ENCODE measurements around the gene ANKRD53. TPM values are rescaled to one million over a fixed set of nuclear protein-coding genes. Genes with fewer than 3 reads are reported as not detected.

Gene ANKRD53
- total RNA-seq, 1 experiment from 2014 or later = 0.36 TPM

- Histone ChIP-seq H3K9me3 (replicated peaks) (no peaks in the 10 kb centered on the region), H3K27me3 (no peaks in the 10 kb centered on the region), H3K36me3 (no peaks in the 10 kb centered on the region), H3K4me3 (no peak overlapping the region), H3K4me1 (no peaks in the 10 kb centered on the region), H3K27ac (no peak overlapping the region)
- no peak for DNase-seq
Measured at GRCh38 chr2:70975237-70975636, 3.2 kb upstream of the ANKRD53 start.

GRCh38 chr2:70977605-70978205 is 725 bp upstream of the ANKRD53 start:
- Histone ChIP-seq H3K9me3 (replicated peaks) (no peaks in the 10 kb centered on the region), H3K27me3 (no peaks in the 10 kb centered on the region), H3K4me1 (no peaks in the 10 kb centered on the region), H3K27ac (no peak overlapping the region; the same call in 1 of the 2 replicates), H3K36me3 (no peaks in the 10 kb centered on the region), H3K4me3 (peak overlapping the region; percentile 61)
- DNase-seq = no peak

GRCh38 chr2:70979180-70979488 is 704 bp downstream of the ANKRD53 start:
- no peak for DNase-seq
- Histone ChIP-seq H3K36me3 (no peaks in the 10 kb centered on the region), H3K9me3 (replicated peaks) (no peaks in the 10 kb centered on the region), H3K27ac (no peak overlapping the region), H3K4me3 (no peak overlapping the region), H3K27me3 (no peaks in the 10 kb centered on the region), H3K4me1 (no peaks in the 10 kb centered on the region)

- Histone ChIP-seq H3K4me1 (no peaks in the 10 kb centered on the region), H3K36me3 (no peaks in the 10 kb centered on the region), H3K9me3 (replicated peaks) (no peaks in the 10 kb centered on the region), H3K27me3 (no peaks in the 10 kb centered on the region), H3K27ac (no peak overlapping the region), H3K4me3 (no peak overlapping the region)
- no peak for DNase-seq
Measured at GRCh38 chr2:70979626-70980025, 1.2 kb downstream of the ANKRD53 start.

- Histone ChIP-seq H3K9me3 (replicated peaks) (no peaks in the 10 kb centered on the region), H3K36me3 (peaks cover 4% of the 10 kb centered on the region), H3K4me1 (no peaks in the 10 kb centered on the region), H3K4me3 (no peak overlapping the region), H3K27me3 (no peaks in the 10 kb centered on the region), H3K27ac (no peak overlapping the region)
- DNase-seq = no peak
Measured at GRCh38 chr2:70981421-70981820, 3.0 kb downstream of the ANKRD53 start.

- no peak for DNase-seq
- no peak overlapping the region for H3K4me3 ChIP-seq
- no peaks in the 10 kb centered on the region for H3K4me1 ChIP-seq
- H3K27ac ChIP-seq = no peak overlapping the region
- no peaks in the 10 kb centered on the region for H3K9me3 ChIP-seq (replicated peaks)
- H3K36me3 ChIP-seq = peaks cover 10% of the 10 kb centered on the region
- H3K27me3 ChIP-seq = no peaks in the 10 kb centered on the region
Measured at GRCh38 chr2:70981866-70982810, 3.7 kb downstream of the ANKRD53 start.

- H3K9me3 ChIP-seq (replicated peaks) = no peaks in the 10 kb centered on the region
- no peaks in the 10 kb centered on the region for H3K27me3 ChIP-seq
- H3K36me3 ChIP-seq = peaks cover 18% of the 10 kb centered on the region
- H3K4me3 ChIP-seq = no peak overlapping the region
- no peak for DNase-seq
- no peaks in the 10 kb centered on the region for H3K4me1 ChIP-seq
- no peak overlapping the region for H3K27ac ChIP-seq
Measured at GRCh38 chr2:70982971-70983370, 4.5 kb downstream of the ANKRD53 start.

- H3K4me1 ChIP-seq = no peaks in the 10 kb centered on the region
Measured at GRCh38 chr2:70983506-70984227, 5.2 kb downstream of the ANKRD53 start.

GRCh38 chr2:70984228-70984575 is 5.8 kb downstream of the ANKRD53 start:
- no peaks in the 10 kb centered on the region for H3K4me1 ChIP-seq
- H3K36me3 ChIP-seq = peaks cover 25% of the 10 kb centered on the region
- H3K27ac ChIP-seq = no peak overlapping the region
- H3K4me3 ChIP-seq = no peak overlapping the region
- no peak for DNase-seq
- H3K9me3 ChIP-seq (replicated peaks) = no peaks in the 10 kb centered on the region
- H3K27me3 ChIP-seq = no peaks in the 10 kb centered on the region

More at GRCh38 chr2:70983506-70984227, 5.2 kb downstream of the ANKRD53 start:
- no peak overlapping the region for H3K4me3 ChIP-seq
- H3K9me3 ChIP-seq (replicated peaks) = no peaks in the 10 kb centered on the region
- no peak for DNase-seq
- no peaks in the 10 kb centered on the region for H3K27me3 ChIP-seq
- peaks cover 20% of the 10 kb centered on the region for H3K36me3 ChIP-seq
- no peak overlapping the region for H3K27ac ChIP-seq

GRCh38 chr2:70984576-70985282 is 6.3 kb downstream of the ANKRD53 start:
- no peak for DNase-seq
- H3K9me3 ChIP-seq (replicated peaks) = no peaks in the 10 kb centered on the region
- H3K27me3 ChIP-seq = no peaks in the 10 kb centered on the region
- peaks cover 30% of the 10 kb centered on the region for H3K36me3 ChIP-seq
- H3K27ac ChIP-seq = no peak overlapping the region
- H3K4me3 ChIP-seq = no peak overlapping the region
- no peaks in the 10 kb centered on the region for H3K4me1 ChIP-seq

- Histone ChIP-seq H3K9me3 (replicated peaks) (no peaks in the 10 kb centered on the region), H3K36me3 (peaks cover 34% of the 10 kb centered on the region), H3K27ac (no peak overlapping the region), H3K27me3 (no peaks in the 10 kb centered on the region), H3K4me1 (no peaks in the 10 kb centered on the region), H3K4me3 (no peak overlapping the region)
- DNase-seq = no peak
Measured at GRCh38 chr2:70985283-70985688, 6.9 kb downstream of the ANKRD53 start.

- Histone ChIP-seq H3K36me3 (peaks cover 35% of the 10 kb centered on the region), H3K4me3 (no peak overlapping the region), H3K27me3 (no peaks in the 10 kb centered on the region), H3K27ac (no peak overlapping the region), H3K4me1 (no peaks in the 10 kb centered on the region), H3K9me3 (replicated peaks) (no peaks in the 10 kb centered on the region)
- DNase-seq = no peak
Measured at GRCh38 chr2:70985956-70986355, 7.5 kb downstream of the ANKRD53 start.

- H3K27me3 ChIP-seq = no peaks in the 10 kb centered on the region
- no peak overlapping the region for H3K27ac ChIP-seq
- no peak for DNase-seq
- H3K36me3 ChIP-seq = peaks cover 36% of the 10 kb centered on the region
- no peaks in the 10 kb centered on the region for H3K9me3 ChIP-seq (replicated peaks)
- H3K4me1 ChIP-seq = no peaks in the 10 kb centered on the region
- no peak overlapping the region for H3K4me3 ChIP-seq
Measured at GRCh38 chr2:70986499-70987189, 8.2 kb downstream of the ANKRD53 start.

GRCh38 chr2:70987386-70987785 is 9.0 kb downstream of the ANKRD53 start:
- no peak overlapping the region for H3K4me3 ChIP-seq
- H3K4me1 ChIP-seq = no peaks in the 10 kb centered on the region
- no peaks in the 10 kb centered on the region for H3K27me3 ChIP-seq
- peaks cover 36% of the 10 kb centered on the region for H3K36me3 ChIP-seq
- no peaks in the 10 kb centered on the region for H3K9me3 ChIP-seq (replicated peaks)
- no peak for DNase-seq
- no peak overlapping the region for H3K27ac ChIP-seq
